ENCODE measurements around the gene TBC1D17.
A peak's percentile ranks its signal among the peaks of the same experiment; 100 is the strongest.

Gene TBC1D17

GRCh38 chr19:49927526-49928264, 50.2 kb downstream of the TBC1D17 start:
- DNase-seq = no peak
- H3K27me3 ChIP-seq (replicated peaks in 2 of 5; ENCODE audit: control insufficient read depth in 4 of 5, insufficient read depth in 5 of 5, low read length in 4 of 5) = no peaks in the 10 kb centered on the region
- ChIA-PET POLR2A (interaction anchor here (0.9 to 2.3 kb wide), 2 partner anchors 16 to 30 kb away, joined by 3 to 15 read pairs; partner anchors contain the start of gene IL4I1), CTCF (interaction anchor here (1.1 to 2.5 kb wide), 4 partner anchors 8 to 47 kb away, joined by 3 to 8 read pairs (median 5); no protein-coding TSS in a partner anchor)
- WGBS (ENCODE audit: insufficient coverage) = 94% methylated on average over 11 of the region's 14 CpGs
- no peaks in the 10 kb centered on the region for H3K9me3 ChIP-seq (ENCODE audit: control extremely low read depth in 1 of 5, control insufficient read depth in 4 of 5, insufficient read depth in 2 of 5, low read depth in 1 of 5, low read length in 4 of 5)
- H3K4me3 ChIP-seq (ENCODE audit: control insufficient read depth in 1 of 7, extremely low read depth in 1 of 7, insufficient read depth in 4 of 7, low read depth in 2 of 7, low read length in 6 of 7) = peak overlapping the region in 3 of 7 experiments; percentile 26 to 93 (median 53)
- H3K4me1 ChIP-seq (ENCODE audit: control extremely low read depth in 1 of 4, control insufficient read depth in 4 of 4, insufficient read depth in 4 of 4, low read length in 3 of 4) = peaks cover 3 to 34% (median 27%) of the 10 kb centered on the region in 4 experiments
- peaks cover 7 to 53% (median 32%) of the 10 kb centered on the region in 4 experiments for H3K36me3 ChIP-seq (ENCODE audit: control insufficient read depth in 4 of 4, insufficient read depth in 4 of 4, low read length in 3 of 4)
- H3K27ac ChIP-seq (ENCODE audit: insufficient read depth in 1 of 2, low read depth in 1 of 2, low read length in 2 of 2, poor library complexity in 1 of 2, severe bottlenecking in 2 of 2) = peak overlapping the region; percentile 29 to 71

DNA sequence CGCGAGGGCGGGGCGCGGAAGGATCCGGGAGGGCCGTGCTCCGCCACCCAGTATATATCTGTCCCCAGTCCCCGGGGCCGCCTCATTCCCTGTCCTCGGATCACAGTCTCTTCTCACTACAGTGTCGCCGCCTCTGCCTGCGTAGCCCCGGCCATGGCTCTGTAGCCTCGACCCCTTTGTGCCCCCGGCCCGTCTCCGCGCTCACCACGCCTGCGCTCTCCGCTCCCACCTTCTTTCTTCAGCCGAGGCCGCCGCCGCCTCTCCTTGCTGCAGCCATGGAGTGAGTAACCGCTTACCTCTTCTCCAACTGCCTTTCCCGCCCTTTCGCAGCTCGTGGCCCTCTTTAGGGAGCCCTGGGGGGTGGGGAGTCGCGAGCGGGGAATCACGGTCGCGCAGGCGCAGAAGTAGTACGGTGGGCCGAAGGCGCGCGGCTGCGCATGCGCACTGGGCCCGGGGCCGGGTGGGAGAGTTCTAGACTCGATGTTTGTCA, 51.7 kb downstream of the TBC1D17 start, which contains the start of the genes ATF5 and NUP62:
Gene ATF5 (plus strand): TSS at position 85 of the 490 bp plus-strand sequence. CDS start 1,646 bp downstream, outside the sequence.
Gene NUP62 (minus strand): TSS at position 384 of the 490 bp plus-strand sequence. CDS start 19,697 bp downstream, outside the sequence.
- ChIA-PET CTCF (interaction anchor here (0.8 to 2.5 kb wide), 5 partner anchors 11 to 49 kb away, joined by 3 to 9 read pairs (median 6); partner anchors contain the start of gene IL4I1), POLR2A (interaction anchor here (1.1 to 2.3 kb wide), 6 partner anchors 18 to 78 kb away, joined by 3 to 15 read pairs (median 5); partner anchors contain the start of genes AKT1S1, IL4I1, PTOV1 and TBC1D17)
- Histone ChIP-seq H3K36me3 (ENCODE audit: control insufficient read depth in 4 of 4, insufficient read depth in 4 of 4, low read length in 3 of 4) (peaks cover 3 to 46% (median 18%) of the 10 kb centered on the region in 4 experiments), H3K27me3 (replicated peaks in 2 of 5; ENCODE audit: control insufficient read depth in 4 of 5, insufficient read depth in 5 of 5, low read length in 4 of 5) (no peaks in the 10 kb centered on the region), H3K27ac (ENCODE audit: insufficient read depth in 1 of 2, low read depth in 1 of 2, low read length in 2 of 2, poor library complexity in 1 of 2, severe bottlenecking in 2 of 2) (peak within 1 kb of the TSS; percentile 81 to 91), H3K9me3 (ENCODE audit: control extremely low read depth in 1 of 5, control insufficient read depth in 4 of 5, insufficient read depth in 2 of 5, low read depth in 1 of 5, low read length in 4 of 5) (no peaks in the 10 kb centered on the region), H3K4me1 (ENCODE audit: control extremely low read depth in 1 of 4, control insufficient read depth in 4 of 4, insufficient read depth in 4 of 4, low read length in 3 of 4) (peaks cover 3 to 39% (median 27%) of the 10 kb centered on the region in 4 experiments), H3K4me3 (ENCODE audit: control insufficient read depth in 1 of 7, extremely low read depth in 1 of 7, insufficient read depth in 4 of 7, low read depth in 2 of 7, low read length in 6 of 7) (peak within 1 kb of the TSS; percentile 83 to 94 (median 86))
- DNase-seq = peak; percentile 56 to 89 (median 63)
- 0% methylated on average over 34 of the region's 48 CpGs for WGBS (ENCODE audit: insufficient coverage)

DNA sequence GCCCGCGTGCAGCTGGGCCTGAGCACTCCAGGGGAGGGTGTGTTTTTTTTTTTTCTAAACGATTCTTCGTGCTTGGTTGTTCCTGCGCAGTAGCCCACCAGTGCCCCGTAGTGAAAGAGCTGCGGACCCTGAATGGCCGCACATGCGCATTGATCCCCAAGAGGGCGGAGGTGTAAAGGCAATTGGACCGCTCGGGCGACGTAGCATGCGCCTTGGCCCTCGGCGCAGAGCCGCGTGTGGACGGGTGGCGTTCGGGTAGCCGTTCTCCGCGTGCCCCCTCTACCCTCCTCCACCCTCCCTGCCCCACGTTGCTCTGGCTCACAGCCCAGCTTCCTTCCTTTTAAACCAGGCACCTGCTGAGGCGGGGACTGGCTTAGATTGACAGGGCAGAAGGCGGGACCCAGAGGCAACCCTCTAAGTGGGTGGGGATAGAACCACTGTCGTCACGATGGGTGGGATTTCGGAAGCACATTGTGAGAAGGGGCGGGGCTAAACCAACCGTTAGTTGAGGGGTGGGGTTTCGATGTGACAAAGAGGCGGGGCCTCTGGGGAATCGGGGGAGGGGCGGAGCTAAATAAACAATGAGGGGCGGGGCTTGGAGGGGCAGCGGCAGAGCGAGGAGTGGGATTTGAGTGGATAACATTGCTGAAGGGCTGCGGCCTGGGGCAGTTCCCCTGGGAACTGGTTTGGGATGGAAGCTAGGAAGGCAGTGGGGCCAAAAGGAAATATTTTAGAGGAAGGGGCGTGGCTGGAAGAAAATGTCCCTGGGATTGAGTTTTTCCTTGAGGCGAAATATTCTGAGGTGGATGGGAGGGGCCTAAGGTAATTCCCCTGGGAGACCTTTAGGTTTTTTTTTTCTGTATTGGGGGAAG, 52.3 kb downstream of the TBC1D17 start:
- ChIA-PET CTCF (interaction anchor here (0.6 to 0.8 kb wide), 2 partner anchors 33 to 550 kb away, joined by 3 read pairs; partner anchors contain the start of gene IL4I1), POLR2A (interaction anchor here (0.7 to 2.3 kb wide), 8 partner anchors 19 to 79 kb away, joined by 3 to 15 read pairs (median 4); partner anchors contain the start of genes AKT1S1, IL4I1, PTOV1 and TBC1D17)
- Histone ChIP-seq H3K9me3 (ENCODE audit: control extremely low read depth in 1 of 5, control insufficient read depth in 4 of 5, insufficient read depth in 2 of 5, low read depth in 1 of 5, low read length in 4 of 5) (no peaks in the 10 kb centered on the region), H3K36me3 (ENCODE audit: control insufficient read depth in 4 of 4, insufficient read depth in 4 of 4, low read length in 3 of 4) (peaks cover 2 to 39% (median 13%) of the 10 kb centered on the region in 4 experiments), H3K4me1 (ENCODE audit: control extremely low read depth in 1 of 4, control insufficient read depth in 4 of 4, insufficient read depth in 4 of 4, low read length in 3 of 4) (peaks cover 3 to 37% (median 27%) of the 10 kb centered on the region in 4 experiments), H3K27ac (ENCODE audit: insufficient read depth in 1 of 2, low read depth in 1 of 2, low read length in 2 of 2, poor library complexity in 1 of 2, severe bottlenecking in 2 of 2) (peak overlapping the region; percentile 81 to 91), H3K4me3 (ENCODE audit: control insufficient read depth in 1 of 7, extremely low read depth in 1 of 7, insufficient read depth in 4 of 7, low read depth in 2 of 7, low read length in 6 of 7) (peak overlapping the region; percentile 83 to 94 (median 86)), H3K27me3 (replicated peaks in 2 of 5; ENCODE audit: control insufficient read depth in 4 of 5, insufficient read depth in 5 of 5, low read length in 4 of 5) (no peaks in the 10 kb centered on the region)
- peak; percentile 99 to 100 (median 99) for DNase-seq
- WGBS (ENCODE audit: insufficient coverage) = 17% methylated on average over 17 of the region's 43 CpGs

GRCh38 chr19:49930483-49931011, 53.0 kb downstream of the TBC1D17 start:
- 83% methylated on average over 15 of the region's 15 CpGs for WGBS (ENCODE audit: insufficient coverage)
- Histone ChIP-seq H3K36me3 (ENCODE audit: control insufficient read depth in 4 of 4, insufficient read depth in 4 of 4, low read length in 3 of 4) (peaks cover under 1 to 34% (median 9%) of the 10 kb centered on the region in 4 experiments), H3K9me3 (ENCODE audit: control extremely low read depth in 1 of 5, control insufficient read depth in 4 of 5, insufficient read depth in 2 of 5, low read depth in 1 of 5, low read length in 4 of 5) (no peaks in the 10 kb centered on the region), H3K4me1 (ENCODE audit: control extremely low read depth in 1 of 4, control insufficient read depth in 4 of 4, insufficient read depth in 4 of 4, low read length in 3 of 4) (peaks cover 3 to 37% (median 27%) of the 10 kb centered on the region in 4 experiments), H3K27me3 (replicated peaks in 2 of 5; ENCODE audit: control insufficient read depth in 4 of 5, insufficient read depth in 5 of 5, low read length in 4 of 5) (no peaks in the 10 kb centered on the region), H3K4me3 (ENCODE audit: control insufficient read depth in 1 of 7, extremely low read depth in 1 of 7, insufficient read depth in 4 of 7, low read depth in 2 of 7, low read length in 6 of 7) (peak overlapping the region in 2 of 7 experiments; percentile 53 to 56), H3K27ac (ENCODE audit: insufficient read depth in 1 of 2, low read depth in 1 of 2, low read length in 2 of 2, poor library complexity in 1 of 2, severe bottlenecking in 2 of 2) (peak overlapping the region in 1 of 2 experiments; percentile 14)
- ChIA-PET POLR2A (interaction anchor here (0.6 to 1.2 kb wide), 3 partner anchors 36 to 635 kb away, joined by 3 to 4 read pairs (median 4); no protein-coding TSS in a partner anchor), CTCF (interaction anchor here (0.6 kb wide), 1 partner anchor 51 kb away, joined by 3 read pairs; no protein-coding TSS in a partner anchor)
- DNase-seq = peak in 2 of 3 donors; percentile 35 to 46

GRCh38 chr19:49931293-49932040, 54.0 kb downstream of the TBC1D17 start:
- H3K4me1 ChIP-seq (ENCODE audit: control extremely low read depth in 1 of 4, control insufficient read depth in 4 of 4, insufficient read depth in 4 of 4, low read length in 3 of 4) = peaks cover 3 to 37% (median 27%) of the 10 kb centered on the region in 4 experiments
- H3K27me3 ChIP-seq (replicated peaks in 2 of 5; ENCODE audit: control insufficient read depth in 4 of 5, insufficient read depth in 5 of 5, low read length in 4 of 5) = peaks cover 0 to 4% (median 0%) of the 10 kb centered on the region in 5 experiments
- peaks cover 0 to 31% (median 5%) of the 10 kb centered on the region in 4 experiments for H3K36me3 ChIP-seq (ENCODE audit: control insufficient read depth in 4 of 4, insufficient read depth in 4 of 4, low read length in 3 of 4)
- no peak overlapping the region for H3K27ac ChIP-seq (ENCODE audit: insufficient read depth in 1 of 2, low read depth in 1 of 2, low read length in 2 of 2, poor library complexity in 1 of 2, severe bottlenecking in 2 of 2)
- ChIA-PET CTCF (interaction anchor here (0.6 kb wide), 1 partner anchor 50 kb away, joined by 3 read pairs; no protein-coding TSS in a partner anchor), POLR2A (interaction anchor here (0.6 kb wide), 1 partner anchor 636 kb away, joined by 4 read pairs; no protein-coding TSS in a partner anchor)
- DNase-seq = no peak
- 96% methylated on average over 6 of the region's 7 CpGs for WGBS (ENCODE audit: insufficient coverage)
- no peak overlapping the region for H3K4me3 ChIP-seq (ENCODE audit: control insufficient read depth in 1 of 7, extremely low read depth in 1 of 7, insufficient read depth in 4 of 7, low read depth in 2 of 7, low read length in 6 of 7)
- H3K9me3 ChIP-seq (ENCODE audit: control extremely low read depth in 1 of 5, control insufficient read depth in 4 of 5, insufficient read depth in 2 of 5, low read depth in 1 of 5, low read length in 4 of 5) = no peaks in the 10 kb centered on the region
